Measurements from ENCODE around the gene CYP2W1.

DNA sequence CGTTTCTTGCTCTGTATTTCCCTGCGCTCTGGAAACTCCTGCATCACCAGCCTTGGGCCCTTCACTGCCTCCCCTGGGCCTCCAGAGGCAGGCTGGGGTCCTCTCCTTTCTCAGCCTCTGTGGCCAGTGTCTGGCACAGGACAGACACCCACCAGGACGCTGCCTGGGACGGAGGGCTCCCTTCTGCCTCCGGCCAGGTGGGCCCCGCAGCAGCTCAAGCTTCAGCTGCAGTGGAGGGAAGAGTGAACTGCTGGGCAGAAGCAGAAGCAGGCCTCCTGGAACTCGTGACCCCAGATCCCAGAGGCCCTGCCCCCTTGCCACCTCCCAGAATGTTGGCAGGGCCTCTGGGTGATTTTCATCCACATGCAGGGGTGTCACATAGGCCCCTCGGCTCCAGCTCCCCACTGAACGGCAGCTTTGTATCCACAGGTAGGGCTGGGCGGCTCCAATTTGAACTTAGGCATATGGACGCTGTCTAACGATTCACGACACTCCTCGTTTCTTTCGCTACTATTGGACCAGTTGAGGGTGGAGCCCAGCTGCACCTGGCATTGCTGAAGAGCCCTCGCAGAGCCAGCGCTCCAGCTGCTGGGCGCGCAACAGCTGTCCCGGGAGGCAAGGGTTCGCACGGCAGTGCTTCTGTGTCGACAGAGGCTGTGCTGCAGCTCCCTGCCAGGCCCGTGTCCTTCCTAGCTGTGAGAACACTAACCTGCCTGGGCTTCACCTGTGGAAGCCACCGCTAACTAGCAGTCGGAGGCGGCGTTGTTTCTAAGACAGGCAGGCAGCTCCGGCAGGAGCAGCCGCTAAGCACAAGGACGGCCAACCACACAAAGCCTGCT, 43.0 kb downstream of the CYP2W1 start:
- TF ChIP-seq CTCF (IDR thresholded peaks at IDR 0.05) (no peak), POLR2A (IDR thresholded peaks at IDR 0.05) (no peak)

Data from transverse colon (tissue), 3 donors.